Measurements from ENCODE around the gene STX19.

- TF ChIP-seq EZH2phosphoT487 (IDR thresholded peaks at IDR 0.05; ENCODE audit: borderline replicate concordance, low read length) (no peak), CTCF (IDR thresholded peaks at IDR 0.05; ENCODE audit: low read depth, low read length, poor library complexity, severe bottlenecking) (peak; percentile 74)
Observed at GRCh38 chr3:94004301-94004910, 24.0 kb downstream of the STX19 start.
